ENCODE results near the gene ANKRD11.

Gene ANKRD11

DNA sequence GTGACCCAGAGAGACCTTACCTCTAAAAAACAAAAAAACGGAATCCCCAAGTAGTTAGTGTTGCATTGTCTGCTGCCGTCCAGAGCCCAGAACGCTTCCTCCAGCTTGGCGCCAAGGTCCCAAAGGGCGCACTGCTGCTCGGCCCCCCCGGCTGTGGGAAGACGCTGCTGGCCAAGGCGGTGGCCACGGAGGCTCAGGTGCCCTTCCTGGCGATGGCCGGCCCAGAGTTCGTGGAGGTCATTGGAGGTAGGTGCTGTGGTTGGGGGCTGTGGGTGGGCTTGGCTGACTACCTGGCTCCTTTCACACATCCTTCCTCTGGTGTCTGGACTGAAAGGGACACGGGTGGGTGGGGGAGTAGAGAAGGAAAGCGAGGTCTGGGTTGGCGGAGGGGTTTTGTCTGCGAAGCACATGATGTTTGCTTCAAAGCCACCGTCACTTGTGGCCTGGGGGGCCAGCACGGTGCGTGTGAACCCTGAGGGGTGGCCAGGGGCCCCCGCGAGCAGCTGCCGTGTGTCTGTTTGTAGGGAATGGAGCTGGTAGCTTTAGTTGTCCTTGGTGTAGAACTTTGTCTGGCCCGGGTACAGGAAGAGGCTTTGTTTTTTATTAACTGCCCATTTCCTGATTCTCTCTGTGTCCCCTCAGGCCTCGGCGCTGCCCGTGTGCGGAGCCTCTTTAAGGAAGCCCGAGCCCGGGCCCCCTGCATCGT, 41.6 kb upstream of the ANKRD11 start:
- TF ChIP-seq ZFX (IDR thresholded peaks at IDR 0.05; ENCODE audit: borderline replicate concordance) (no peak), CTCF (IDR thresholded peaks at IDR 0.05) (no peak)
- H3K27ac ChIP-seq = no peak overlapping the region

- H3K27ac ChIP-seq = no peak overlapping the region
- TF ChIP-seq CTCF (IDR thresholded peaks at IDR 0.05) = no peak
- no peak for TF ChIP-seq ZFX (IDR thresholded peaks at IDR 0.05; ENCODE audit: borderline replicate concordance)
Measured at GRCh38 chr16:89530401-89531381, 40.3 kb upstream of the ANKRD11 start.

GRCh38 chr16:89529097-89529496, 38.7 kb upstream of the ANKRD11 start:
- TF ChIP-seq ZFX (IDR thresholded peaks at IDR 0.05; ENCODE audit: borderline replicate concordance) = no peak
- no peak for TF ChIP-seq CTCF (IDR thresholded peaks at IDR 0.05)
- H3K27ac ChIP-seq = no peak overlapping the region

- TF ChIP-seq CTCF (IDR thresholded peaks at IDR 0.05) (no peak), ZFX (IDR thresholded peaks at IDR 0.05; ENCODE audit: borderline replicate concordance) (no peak)
- no peak overlapping the region for H3K27ac ChIP-seq
Measured at GRCh38 chr16:89525146-89525913, 35.0 kb upstream of the ANKRD11 start.

GRCh38 chr16:89523680-89524344, 33.5 kb upstream of the ANKRD11 start:
- H3K27ac ChIP-seq = no peak overlapping the region

More at GRCh38 chr16:89523680-89524344, 33.5 kb upstream of the ANKRD11 start:
- TF ChIP-seq ZFX (IDR thresholded peaks at IDR 0.05; ENCODE audit: borderline replicate concordance) (no peak), CTCF (IDR thresholded peaks at IDR 0.05) (no peak)

All from 22Rv1 (cell line).